IPS-NIHi7 (cell line): ENCODE measurements around the gene BACH1.
A peak's percentile ranks its signal among the peaks of the same experiment; 100 is the strongest.

Source experiments
- DNase-seq: peaks from one replicate; pipeline ENCODE4 v3.0.0; 2012; ENCODE audit warnings: mixed read lengths; ENCODE audit errors: extremely low spot score

BACH1 gene

DNA sequence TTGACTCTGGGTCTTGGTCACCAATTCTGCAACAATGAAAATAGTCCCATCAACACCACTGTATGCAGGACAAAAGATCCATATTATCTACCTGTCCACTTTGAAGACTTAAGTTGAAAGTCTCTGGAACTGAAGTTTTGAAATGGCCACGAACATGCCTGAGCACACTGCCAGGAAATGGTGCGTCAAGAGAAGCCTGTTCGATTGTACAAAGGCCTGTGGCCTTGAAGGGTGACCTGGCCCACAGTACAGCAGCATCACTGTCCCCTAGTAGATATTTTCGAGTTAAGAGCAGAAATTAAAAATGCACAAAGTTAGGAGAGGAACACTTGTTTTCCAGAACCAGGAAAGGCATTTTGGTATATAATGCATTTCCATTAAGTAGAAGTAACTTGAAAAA is 78.5 kb downstream of the BACH1 start:
- no peak for DNase-seq

DNA sequence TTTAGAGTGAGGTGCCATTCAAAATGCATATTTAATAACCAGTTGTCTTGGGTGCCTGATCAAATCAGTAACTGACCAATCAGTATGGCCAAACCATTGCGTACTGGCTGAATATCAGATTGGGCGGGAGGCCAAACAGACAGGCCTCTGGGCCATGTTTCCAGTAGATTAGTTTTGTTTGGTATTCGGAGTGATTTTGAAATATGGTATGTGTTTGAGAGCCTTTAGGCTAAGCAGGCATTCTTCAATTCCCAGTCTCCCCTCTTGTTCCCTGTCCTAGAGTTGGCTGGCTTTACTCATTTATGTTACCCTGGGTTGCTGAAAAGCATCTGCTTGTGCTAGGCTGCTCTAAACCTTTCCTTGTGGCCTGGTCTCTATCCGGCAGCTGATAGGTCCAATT is 80.1 kb downstream of the BACH1 start:
- no peak for DNase-seq

DNA sequence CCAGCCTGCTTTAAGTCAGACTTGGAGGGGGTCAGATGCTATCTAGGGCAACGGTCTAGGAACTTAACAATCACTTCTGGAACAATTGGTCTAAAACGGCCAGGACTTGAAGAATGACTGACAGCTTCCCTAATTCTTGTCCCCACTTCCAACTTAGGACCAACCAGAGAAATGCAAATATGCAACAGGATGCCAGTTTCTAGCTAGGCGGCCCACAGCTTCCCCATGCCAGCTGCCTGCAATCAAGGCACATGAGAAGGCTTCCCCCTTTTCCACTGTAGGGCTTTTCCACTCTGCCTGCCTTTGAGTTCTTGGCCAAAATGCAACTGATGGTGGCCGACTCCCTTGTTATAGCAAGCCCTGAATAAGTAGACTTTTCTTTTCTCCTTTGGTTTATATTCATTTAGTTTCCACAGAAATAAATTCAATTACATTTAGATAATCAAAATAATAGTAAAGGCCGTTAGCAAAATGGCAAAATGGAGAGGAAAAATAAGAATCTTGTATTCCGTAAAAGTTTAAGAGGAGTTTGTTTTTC is 80.9 kb downstream of the BACH1 start:
- no peak for DNase-seq

DNA sequence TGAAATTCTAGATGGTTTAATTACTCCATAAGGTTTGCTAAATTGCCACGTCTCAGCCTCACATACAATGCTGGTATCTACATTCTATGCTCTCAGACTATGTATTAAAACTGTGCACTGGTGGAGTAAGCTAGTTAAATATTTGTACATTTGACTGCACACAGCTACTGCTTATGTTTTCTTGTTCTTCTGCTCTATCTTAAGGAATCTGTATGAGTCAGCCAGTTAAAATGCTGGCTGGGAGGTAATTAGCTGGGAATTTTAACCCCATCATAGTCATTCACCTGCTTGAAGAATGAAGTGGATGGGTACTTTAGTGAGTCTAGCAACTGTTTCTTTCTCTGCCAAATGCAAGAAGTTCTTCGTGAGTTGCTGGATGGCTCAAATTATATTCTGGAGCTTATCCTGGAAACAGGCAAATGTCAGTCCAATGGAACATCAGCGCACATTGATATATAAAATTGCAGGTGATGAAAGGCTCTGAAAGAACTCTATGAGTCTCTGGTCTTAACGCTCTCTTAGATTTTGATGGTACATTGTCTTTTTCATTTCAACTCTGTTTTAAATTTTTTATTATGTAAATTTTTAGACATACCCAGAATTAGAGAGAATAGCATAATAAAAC is 83.4 kb downstream of the BACH1 start:
- DNase-seq, result peak; percentile 20

DNA sequence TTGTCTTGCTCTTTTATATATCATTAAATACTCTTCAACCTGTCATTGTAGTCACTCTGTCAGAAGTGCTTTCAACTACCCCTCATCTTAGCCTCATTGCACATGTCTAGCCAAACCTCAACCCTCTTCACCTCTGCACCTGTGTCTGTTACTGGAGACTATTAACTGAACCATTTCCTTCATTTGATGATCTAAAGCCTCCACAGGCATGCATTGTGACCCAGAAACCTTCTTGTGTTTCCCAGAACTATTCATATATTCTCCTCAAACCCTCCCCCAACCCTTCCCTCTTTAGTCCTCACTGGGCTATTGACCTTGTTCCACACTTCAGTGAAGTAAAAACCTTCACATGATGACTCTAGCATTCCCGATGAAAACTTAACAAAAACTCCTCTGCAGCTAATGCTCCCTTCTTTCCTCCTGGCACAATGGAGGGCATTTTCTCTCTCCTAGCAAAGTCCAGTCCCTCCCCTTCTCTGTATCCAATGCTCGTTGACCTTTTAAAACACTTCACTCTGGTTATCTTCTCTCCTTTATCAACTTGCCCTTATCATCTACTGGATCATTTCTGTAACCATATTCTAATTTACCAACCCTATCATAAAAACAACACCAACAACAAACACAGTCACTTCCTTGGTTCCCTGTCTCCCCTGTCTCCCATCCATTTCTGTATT is 86.1 kb downstream of the BACH1 start:
- DNase-seq, result no peak

DNA sequence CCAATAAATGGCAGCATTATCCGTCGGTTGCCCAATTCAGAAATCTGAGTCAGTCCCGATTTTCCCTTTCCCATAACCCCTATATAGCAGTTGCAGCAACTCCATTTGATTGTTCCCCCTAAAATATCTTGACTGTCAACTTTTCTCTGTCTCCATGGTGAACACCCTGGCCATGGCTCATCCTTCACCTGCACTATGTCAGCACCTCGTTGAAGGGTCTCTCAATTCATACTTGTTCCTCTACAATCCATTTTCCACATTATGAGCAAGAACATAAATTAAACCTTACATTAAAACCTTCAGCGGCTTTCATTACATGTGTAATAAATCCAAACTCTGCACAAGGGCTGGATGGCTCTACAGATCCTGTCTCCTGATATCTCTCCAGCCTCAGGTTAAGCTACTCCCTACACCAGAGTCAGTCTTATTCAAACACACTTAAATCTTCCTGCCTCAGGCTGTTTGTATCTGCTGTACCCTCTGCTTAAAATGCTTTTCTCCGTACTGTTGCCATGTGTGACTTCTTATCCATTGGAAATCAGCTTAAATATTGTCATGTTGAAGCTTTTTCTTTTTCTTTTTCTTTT is 87.3 kb downstream of the BACH1 start:
- DNase-seq, result no peak

DNA sequence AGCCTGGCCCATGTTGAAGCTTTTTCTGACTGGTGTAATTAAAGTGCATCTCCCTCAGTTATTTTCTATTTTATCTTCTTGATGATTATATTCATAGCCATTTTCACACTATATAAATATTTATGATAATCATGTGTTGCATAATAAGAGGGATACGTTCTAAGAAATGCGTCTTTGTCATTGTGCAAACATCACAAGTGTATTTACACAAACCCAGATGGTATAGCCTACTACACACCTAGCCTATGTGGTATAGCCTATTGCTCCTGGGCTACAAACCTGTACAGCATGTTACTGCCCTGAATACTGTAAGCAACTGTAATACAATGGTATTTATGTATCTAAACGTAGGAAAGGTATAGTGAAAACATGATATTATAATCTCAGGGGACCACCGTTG is 88.1 kb downstream of the BACH1 start:
- DNase-seq, result no peak

DNA sequence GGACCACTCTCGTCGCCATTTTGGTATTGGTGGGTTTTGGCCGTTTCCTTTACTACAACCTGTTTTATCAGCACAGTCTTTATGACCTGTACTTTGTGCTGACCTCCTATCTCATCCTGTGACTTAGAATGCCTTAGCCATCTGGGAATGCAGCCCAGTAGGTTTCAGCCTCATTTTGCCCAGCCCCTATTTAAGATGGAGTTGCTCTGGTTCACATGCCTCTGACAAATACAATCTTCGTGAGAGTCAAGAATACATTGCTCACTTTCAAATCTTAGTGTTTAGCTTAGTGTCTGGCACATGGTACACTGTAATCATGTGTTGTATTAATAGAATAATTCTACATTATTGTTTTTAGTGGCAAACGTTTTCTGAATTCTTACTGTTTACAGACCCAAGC is 88.9 kb downstream of the BACH1 start:
- no peak for DNase-seq

DNA sequence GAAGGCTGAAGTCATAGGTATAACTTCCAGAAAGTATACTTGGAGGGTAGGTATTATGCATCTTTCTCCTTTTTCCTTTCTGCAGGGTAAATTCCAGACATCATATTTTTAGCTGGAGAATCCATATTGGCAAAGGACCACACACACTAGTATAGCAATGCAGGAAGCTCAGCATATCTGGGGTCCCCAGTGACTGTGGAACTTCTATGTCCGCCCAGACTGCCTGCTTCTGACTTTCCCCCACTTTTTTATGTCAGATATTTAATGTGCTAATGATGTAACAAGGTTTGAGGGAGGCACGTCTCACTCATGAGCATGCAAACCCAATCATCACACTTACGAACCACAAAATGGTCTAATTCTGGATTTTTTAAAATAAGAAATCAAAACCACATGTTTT is 90.4 kb downstream of the BACH1 start:
- DNase-seq, result no peak

DNA sequence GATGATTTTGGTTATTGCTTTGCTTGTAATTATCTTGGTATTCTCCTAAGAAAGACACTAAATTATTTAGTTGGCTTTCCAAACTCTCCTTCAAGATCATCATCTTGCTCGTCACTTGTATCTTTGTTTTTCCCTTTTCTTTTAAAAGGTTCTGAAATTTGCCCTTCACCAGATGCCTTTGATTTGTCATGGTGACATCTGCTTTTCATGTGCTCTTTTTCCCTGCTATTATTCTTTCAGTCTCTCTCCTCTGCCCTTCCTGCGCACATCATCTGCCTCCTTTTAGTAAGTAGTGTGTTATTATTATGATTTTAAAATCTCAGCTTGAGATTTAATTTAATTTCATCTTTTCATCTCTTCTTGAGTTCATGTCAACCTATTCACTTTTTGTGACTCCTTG is 92.1 kb downstream of the BACH1 start:
- no peak for DNase-seq

DNA sequence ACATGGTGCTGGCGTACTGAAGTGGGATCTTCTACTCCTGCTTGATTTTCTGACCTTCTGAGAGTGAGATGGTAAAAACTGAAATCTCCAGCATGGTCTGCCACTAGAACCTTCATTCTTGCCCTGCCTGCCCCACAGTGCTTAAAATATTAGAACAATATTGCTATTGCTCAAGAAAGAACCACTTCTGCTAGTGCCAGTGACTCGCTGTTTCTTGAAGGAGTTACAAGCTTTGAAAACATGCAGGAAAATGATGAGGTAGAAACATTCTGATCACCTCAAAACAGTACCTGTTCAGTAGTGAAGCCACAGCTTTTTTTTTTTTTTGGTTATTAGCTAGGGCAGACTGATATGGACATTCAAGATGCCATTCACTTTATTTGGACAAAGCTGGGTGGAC is 95.3 kb downstream of the BACH1 start:
- DNase-seq, result no peak
